Measurements from ENCODE around the gene CRIP1. TPM values are rescaled to one million over a fixed set of nuclear protein-coding genes. Genes with fewer than 3 reads are reported as not detected.

Gene CRIP1, protein sequence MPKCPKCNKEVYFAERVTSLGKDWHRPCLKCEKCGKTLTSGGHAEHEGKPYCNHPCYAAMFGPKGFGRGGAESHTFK
- 10 to 100 TPM; 93.9 to 95.7 TPM for total RNA-seq

DNA sequence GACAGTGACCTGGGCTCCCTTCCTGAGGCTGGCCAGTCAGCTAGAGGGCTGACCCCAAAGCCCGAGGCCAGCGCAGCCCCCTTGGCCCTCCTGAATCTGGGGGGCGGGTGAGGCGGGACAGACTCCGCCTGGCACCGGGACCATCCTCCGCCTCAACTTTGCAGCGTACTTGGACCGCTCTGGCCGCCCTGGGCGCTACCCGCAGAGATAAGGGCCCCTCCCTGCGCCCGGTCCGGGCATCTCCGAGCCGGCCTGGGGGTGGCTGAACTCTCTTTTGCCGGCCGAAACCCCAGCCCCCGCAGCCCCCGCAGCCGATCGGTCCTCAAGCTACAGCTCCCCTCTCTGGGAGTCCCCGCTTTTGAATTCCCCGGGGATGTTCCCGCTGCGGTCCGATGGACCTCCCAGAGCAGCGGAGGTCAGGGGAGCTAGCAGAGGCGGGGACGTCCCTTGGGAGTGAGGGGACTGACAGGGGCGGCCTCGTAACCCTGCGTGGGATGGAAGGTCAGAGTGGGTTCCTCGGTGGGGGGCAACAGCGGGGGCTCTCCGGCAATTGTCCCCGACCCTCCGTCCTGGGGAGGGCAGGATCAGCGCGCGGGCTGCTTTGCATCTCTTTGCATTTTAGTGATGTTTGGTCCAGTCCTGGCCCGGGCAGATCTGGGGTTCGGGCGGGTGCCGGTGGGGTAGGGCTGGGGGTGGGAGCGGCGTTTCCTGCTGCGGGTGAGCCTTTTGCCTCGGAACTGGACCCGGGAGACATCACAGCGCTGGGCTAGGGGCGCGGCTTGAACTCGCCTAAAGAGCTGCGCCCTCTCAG lies at the start of gene CRIP1:
CRIP1 (plus strand) TSS at position 724 of the 811 bp plus-strand sequence. CDS start 374 bp downstream, outside the sequence.
- POLR2A ChIA-PET, result interaction anchor here (1.0 kb wide), 1 partner anchor 8 kb away, joined by 3 read pairs; no protein-coding TSS in a partner anchor

DNA sequence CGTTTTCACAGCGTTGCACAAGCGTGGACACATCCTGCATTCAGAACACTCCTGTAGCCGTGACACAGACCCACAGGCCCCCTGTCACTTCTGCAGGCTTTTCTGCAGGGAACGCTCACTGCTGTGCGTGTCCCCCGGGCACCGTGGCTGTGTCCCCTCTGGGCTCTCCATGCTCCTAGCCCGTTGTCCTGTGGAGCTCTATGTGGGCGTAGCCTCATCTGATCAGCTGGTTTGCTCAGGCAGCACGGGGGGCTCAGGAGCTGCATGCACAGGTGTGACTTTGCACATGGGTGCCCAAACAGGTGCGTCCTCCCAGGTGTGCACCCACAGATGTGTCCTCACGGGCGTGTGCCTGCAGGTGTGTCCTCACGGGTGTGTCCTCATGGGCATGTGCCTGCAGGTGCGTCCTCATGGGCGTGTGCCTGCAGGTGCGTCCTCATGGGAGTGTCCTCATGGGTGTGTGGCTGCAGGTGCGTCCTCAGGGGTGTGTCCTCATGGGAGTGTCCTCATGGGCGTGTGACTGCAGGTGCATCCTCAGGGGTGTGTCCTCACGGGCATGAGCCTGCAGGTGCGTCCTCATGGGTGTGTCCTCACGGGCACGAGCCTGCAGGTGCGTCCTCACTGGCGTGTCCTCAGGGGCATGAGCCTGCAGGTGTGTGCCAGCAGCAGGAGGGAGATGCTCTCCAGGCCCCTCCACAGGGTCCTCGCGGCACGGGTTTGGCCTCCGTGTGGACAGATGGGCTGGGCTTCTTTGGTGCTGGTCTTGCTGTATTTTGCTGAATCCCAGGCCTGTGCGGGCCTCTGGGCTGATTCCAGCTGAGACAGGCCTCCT lies 49.6 kb upstream of the CRIP1 start:
- Mint-ChIP-seq H3K36me3 (ENCODE audit: low read depth) (peaks cover 4% of the 10 kb centered on the region), H3K4me3 (no peak overlapping the region), H3K4me1 (ENCODE audit: low read depth) (peaks cover 6% of the 10 kb centered on the region), H3K27me3 (no peaks in the 10 kb centered on the region), H3K27ac (no peak overlapping the region), H3K9me3 (no peaks in the 10 kb centered on the region)
- CTCF ChIA-PET, result interaction anchor here (1.6 kb wide), 1 partner anchor 66 kb away, joined by 5 read pairs; no protein-coding TSS in a partner anchor
- intact Hi-C loops (cut with micrococcal nuclease), result no loop called here
- POLR2A ChIA-PET, result interaction anchor here (1.6 kb wide), 1 partner anchor 15 kb away, joined by 4 read pairs; no protein-coding TSS in a partner anchor
- ATAC-seq, result no peak
- TF ChIP-seq, protein P1, sequence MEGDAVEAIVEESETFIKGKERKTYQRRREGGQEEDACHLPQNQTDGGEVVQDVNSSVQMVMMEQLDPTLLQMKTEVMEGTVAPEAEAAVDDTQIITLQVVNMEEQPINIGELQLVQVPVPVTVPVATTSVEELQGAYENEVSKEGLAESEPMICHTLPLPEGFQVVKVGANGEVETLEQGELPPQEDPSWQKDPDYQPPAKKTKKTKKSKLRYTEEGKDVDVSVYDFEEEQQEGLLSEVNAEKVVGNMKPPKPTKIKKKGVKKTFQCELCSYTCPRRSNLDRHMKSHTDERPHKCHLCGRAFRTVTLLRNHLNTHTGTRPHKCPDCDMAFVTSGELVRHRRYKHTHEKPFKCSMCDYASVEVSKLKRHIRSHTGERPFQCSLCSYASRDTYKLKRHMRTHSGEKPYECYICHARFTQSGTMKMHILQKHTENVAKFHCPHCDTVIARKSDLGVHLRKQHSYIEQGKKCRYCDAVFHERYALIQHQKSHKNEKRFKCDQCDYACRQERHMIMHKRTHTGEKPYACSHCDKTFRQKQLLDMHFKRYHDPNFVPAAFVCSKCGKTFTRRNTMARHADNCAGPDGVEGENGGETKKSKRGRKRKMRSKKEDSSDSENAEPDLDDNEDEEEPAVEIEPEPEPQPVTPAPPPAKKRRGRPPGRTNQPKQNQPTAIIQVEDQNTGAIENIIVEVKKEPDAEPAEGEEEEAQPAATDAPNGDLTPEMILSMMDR (IDR thresholded peaks at IDR 0.05), result no peak
- no peak for DNase-seq

More for the DNA sequence above, at the start of gene CRIP1:
- intact Hi-C loops (cut with micrococcal nuclease), result loop anchor here (5.0 kb wide), 1 partner anchor 114 kb away; no protein-coding TSS in a partner anchor
- TF ChIP-seq, protein P1 (IDR thresholded peaks at IDR 0.05), result no peak
- peak within 1 kb of the TSS; percentile 75 for H3K4me3 Mint-ChIP-seq
- H3K27me3 Mint-ChIP-seq, result no peaks in the 10 kb centered on the region
- H3K4me1 Mint-ChIP-seq (ENCODE audit: low read depth), result peaks cover 42% of the 10 kb centered on the region
- CTCF ChIA-PET, result interaction anchor here (1.0 to 1.9 kb wide), 2 partner anchors 9 to 115 kb away, joined by 4 read pairs; no protein-coding TSS in a partner anchor
- ATAC-seq (no peak), DNase-seq (peak; percentile 24)
- H3K27ac Mint-ChIP-seq, result peak within 1 kb of the TSS; percentile 70
- no peaks in the 10 kb centered on the region for H3K9me3 Mint-ChIP-seq
- H3K36me3 Mint-ChIP-seq (ENCODE audit: low read depth), result no peaks in the 10 kb centered on the region

DNA sequence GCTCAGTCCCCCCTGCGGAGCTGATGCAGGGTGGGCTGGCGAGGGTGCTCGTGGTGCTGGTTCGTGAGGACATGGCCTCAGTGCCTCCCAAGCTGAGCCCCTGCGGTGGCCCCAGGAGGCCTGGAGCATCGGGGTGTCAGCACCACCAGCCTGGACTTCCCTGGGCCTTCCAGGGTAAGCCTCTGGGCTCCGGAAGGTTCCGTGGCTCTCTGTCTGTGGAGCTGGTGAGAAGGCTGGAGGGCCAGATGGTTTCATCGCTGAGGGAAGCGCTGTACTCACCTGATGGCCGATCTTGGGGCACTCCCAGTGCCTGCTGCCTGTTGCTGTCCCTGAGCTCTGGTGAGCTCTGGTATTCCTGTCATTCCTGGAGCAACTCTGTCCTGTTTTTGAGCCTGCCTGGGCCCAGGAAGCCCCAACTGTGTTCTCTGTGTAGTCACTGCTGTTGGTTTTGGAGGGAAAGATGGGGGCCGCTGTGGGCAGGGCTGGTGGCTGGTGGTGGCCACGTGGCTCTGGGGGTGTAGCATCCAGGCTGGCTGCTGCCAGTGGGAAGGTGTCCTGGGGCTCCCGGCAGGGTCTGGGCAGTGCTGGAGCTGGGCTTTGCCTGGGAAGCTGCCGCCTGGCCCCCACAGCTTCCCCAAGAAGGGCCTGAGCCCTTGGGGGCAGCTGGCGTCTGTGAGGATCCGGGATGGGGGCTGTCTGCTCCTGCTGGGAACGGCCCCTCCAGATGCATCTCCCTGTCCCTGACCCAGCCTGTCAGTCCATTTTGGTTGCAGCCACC lies 48.8 kb upstream of the CRIP1 start:
- ATAC-seq, result no peak
- DNase-seq, result no peak
- H3K4me3 Mint-ChIP-seq, result no peak overlapping the region
- no peaks in the 10 kb centered on the region for H3K9me3 Mint-ChIP-seq
- H3K36me3 Mint-ChIP-seq (ENCODE audit: low read depth), result peaks cover 9% of the 10 kb centered on the region
- H3K27ac Mint-ChIP-seq, result no peak overlapping the region
- POLR2A ChIA-PET, result no interaction called here
- CTCF ChIA-PET, result no interaction called here
- peaks cover 6% of the 10 kb centered on the region for H3K4me1 Mint-ChIP-seq (ENCODE audit: low read depth)
- intact Hi-C loops (cut with micrococcal nuclease), result no loop called here
- no peaks in the 10 kb centered on the region for H3K27me3 Mint-ChIP-seq
- TF ChIP-seq, protein P1 (IDR thresholded peaks at IDR 0.05), result no peak

DNA sequence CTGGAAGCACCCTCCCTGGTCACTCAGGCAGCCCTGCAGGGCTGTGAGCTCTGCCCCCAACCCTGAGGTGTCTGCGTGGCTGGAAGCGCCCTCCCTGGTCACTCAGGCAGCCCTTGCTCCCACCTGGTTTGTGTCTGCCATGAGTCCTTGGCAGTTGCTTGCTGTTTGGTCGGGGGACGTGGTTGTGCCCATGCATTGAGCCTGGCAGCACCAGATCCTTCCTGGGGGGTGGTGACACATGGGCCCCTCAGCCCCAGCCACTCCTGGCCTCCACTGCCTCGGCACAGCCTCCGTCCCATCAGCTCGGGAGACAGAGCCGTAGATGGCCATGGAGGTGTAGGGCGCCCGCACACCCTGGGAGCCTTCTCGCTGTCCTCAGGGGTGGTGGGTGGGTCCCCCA lies 47.5 kb upstream of the CRIP1 start:
- CTCF ChIA-PET, result no interaction called here
- POLR2A ChIA-PET, result no interaction called here
- no peak for DNase-seq

More for the DNA sequence above, 47.5 kb upstream of the CRIP1 start:
- Mint-ChIP-seq H3K9me3 (no peaks in the 10 kb centered on the region), H3K27me3 (no peaks in the 10 kb centered on the region), H3K4me3 (no peak overlapping the region), H3K27ac (no peak overlapping the region), H3K36me3 (ENCODE audit: low read depth) (peaks cover 9% of the 10 kb centered on the region), H3K4me1 (ENCODE audit: low read depth) (peaks cover 6% of the 10 kb centered on the region)
- no peak for ATAC-seq
- TF ChIP-seq, protein P1 (IDR thresholded peaks at IDR 0.05), result no peak
- intact Hi-C loops (cut with micrococcal nuclease), result no loop called here
